GM12878 (cell line): ENCODE data around the gene ACTL8. TPM values are rescaled to one million over a fixed set of nuclear protein-coding genes. Genes with fewer than 3 reads are reported as not detected.

Experiments used
- ATAC-seq: fragments of 200-7000 bp; cut with Tn5 transposase; 3 replicates; pipeline ENCODE4 v1.9.1; 2020; ENCODE audit warnings: mild to moderate bottlenecking, moderate library complexity
- BruUV-seq: library from RNA; stranded (reverse); fragments of 400-500 nt; replicated peaks from 2 replicates; lab custom pipeline; 2021; lab: Mats Ljungman, UMichigan
- CTCF ChIA-PET: fragments of 300-600 bp; sonication (Branson Sonifier 250); formaldehyde crosslinking; extraction: SDS; loops from one replicate; lab custom pipeline; 2021; ENCODE audit warnings: inconsistent platforms; lab: Yijun Ruan, JAX
- POLR2A ChIA-PET: fragments of 350-600 bp; formaldehyde crosslinking; extraction: SDS; loops from one replicate; lab custom pipeline; 2021; ENCODE audit warnings: inconsistent platforms; lab: Charles Lee
- RAD21 ChIA-PET: fragments of 300-600 bp; sonication (Branson Sonifier 250); formaldehyde crosslinking; loops from one replicate; lab custom pipeline; 2023; ENCODE audit warnings: antibody characterized with exemption; ENCODE audit not compliant: unreplicated experiment; lab: Charles Lee
- SMC1A ChIA-PET: fragments of 300-600 bp; sonication (Branson Sonifier 250); formaldehyde crosslinking; loops from one replicate; lab custom pipeline; 2023; ENCODE audit not compliant: unreplicated experiment, uncharacterized antibody; lab: Charles Lee
- DNase-seq: peaks from one replicate; pipeline ENCODE4 v3.0.0-alpha.2; 2011; ENCODE audit warnings: low read depth, low spot score
- FAIRE-seq: peaks from 3 replicates; lab custom pipeline; 2011; peaks lifted over from hg19 to GRCh38; lab: Jason Lieb, UNC
- H2AFZ ChIP-seq: 2 replicates; pipeline ENCODE4 v1.6.0; 2011; ENCODE audit warnings: low read depth, low read length, control low read depth; ENCODE audit not compliant: control insufficient read depth
- H3K27ac ChIP-seq: 2 replicates; pipeline ENCODE4 v1.5.1; 2011; ENCODE audit warnings: control low read depth; ENCODE audit not compliant: control insufficient read depth, insufficient read depth
- H3K27me3 ChIP-seq, 2 experiments: replicated peaks in 1 of 2; 2 replicates each; pipeline versions ENCODE4 v1.6.0 to v1.6.1; 2011; ENCODE audit warnings: low read length in 1 of 2; ENCODE audit not compliant: control insufficient read depth in 2 of 2, insufficient read depth in 2 of 2
- H3K36me3 ChIP-seq, 2 experiments: 2 replicates each; pipeline ENCODE4 v1.5.1; 2011; ENCODE audit warnings: low read length in 1 of 2; ENCODE audit not compliant: control insufficient read depth in 2 of 2, insufficient read depth in 2 of 2
- H3K4me1 ChIP-seq: 2 replicates; pipeline ENCODE4 v1.6.1; 2011; ENCODE audit warnings: mild to moderate bottlenecking, low read length, moderate library complexity, mixed read lengths; ENCODE audit not compliant: control insufficient read depth, insufficient read depth
- H3K4me2 ChIP-seq: 2 replicates; pipeline ENCODE4 v1.6.0; 2011; ENCODE audit warnings: control low read depth; ENCODE audit not compliant: control insufficient read depth, insufficient read depth
- H3K4me3 ChIP-seq: fragments of 200-600 bp; sonication (generic); 2 replicates; pipeline ENCODE4 v1.5.1; 2016
- H3K79me2 ChIP-seq: 2 replicates; pipeline ENCODE4 v1.6.0; 2011; ENCODE audit warnings: low read length; ENCODE audit not compliant: control insufficient read depth, insufficient read depth
- H3K9ac ChIP-seq: 2 replicates; pipeline ENCODE4 v1.8.0; 2011; ENCODE audit warnings: low read length, control low read depth, mixed read lengths; ENCODE audit not compliant: control insufficient read depth, insufficient read depth
- H3K9me3 ChIP-seq: replicated peaks from 3 replicates; pipeline ENCODE4 v1.5.1; 2011; ENCODE audit warnings: mild to moderate bottlenecking, low read length; ENCODE audit not compliant: control insufficient read depth, insufficient read depth
- H4K20me1 ChIP-seq: 2 replicates; pipeline ENCODE4 v1.6.0; 2011; ENCODE audit not compliant: control insufficient read depth, insufficient read depth
- BCL3 ChIP-seq: IDR thresholded peaks from 2 replicates; pipeline ENCODE4 v1.6.1; 2011; ENCODE audit warnings: borderline replicate concordance, low read depth, mild to moderate bottlenecking, moderate library complexity, low read length; ENCODE audit not compliant: insufficient read depth, poor library complexity, severe bottlenecking
- BCLAF1 ChIP-seq: fragments of 450-650 bp; IDR thresholded peaks from 2 replicates; pipeline ENCODE4 v1.6.1; 2017; ENCODE audit warnings: antibody characterized with exemption, mild to moderate bottlenecking, moderate library complexity
- IKZF2 ChIP-seq, 2 experiments: fragments of 450-650 bp; IDR thresholded peaks; 2 replicates each; pipeline ENCODE4 v1.6.1; 2017; ENCODE audit warnings: mild to moderate bottlenecking in 2 of 2, moderate library complexity in 2 of 2
- JUND ChIP-seq: IDR thresholded peaks from 2 replicates; pipeline ENCODE4 v1.6.1; 2012; ENCODE audit warnings: low read depth, mild to moderate bottlenecking, low read length, improper control_type of control experiment, moderate library complexity
- SP1 ChIP-seq: IDR thresholded peaks from one replicate; pipeline ENCODE4 v1.6.1; 2011; ENCODE audit warnings: low read depth, low read length
- WGBS: methylation state at CpG from one replicate; pipeline ENCODE4 v1.1.6; 2016; ENCODE audit warnings: low lambda C conversion rate; ENCODE audit not compliant: insufficient replicate concordance, insufficient coverage; ENCODE audit errors: missing lambda C conversion rate; 5-methylcytosine and 5-hydroxymethylcytosine counted together
- in situ Hi-C: fragments of 300-500 bp; cut with MboI; formaldehyde crosslinking; loops from 9 replicates; pipeline ENCODE4 v1.14.3; 2018; ENCODE audit warnings: mixed read lengths
- intact Hi-C: fragments of 100-400 bp; cut with micrococcal nuclease; formaldehyde crosslinking; loops from one replicate; pipeline ENCODE4 v1.14.2; 2022; ENCODE audit not compliant: unreplicated experiment
- polyA plus RNA-seq, 11 experiments: library from polyadenylated mRNA; depleted of rRNA in 4 of 11; unstranded in 6 of 11; stranded (reverse) in 5 of 11; fragments of >200 nt; fragmentation: Nextera tagmentation in 4 of 11; fragmentation: Illumina TruSeq in 1 of 11; extraction: Ambion mirVana in 4 of 11; extraction: Trizol in 1 of 11; gene quantifications; 1 replicate in 1 of 11; 2 replicates in 10 of 11; pipeline versions ENCODE4 v1.2.1 to v1.2.3, GENCODE V29; 2011 to 2016; ENCODE audit warnings: inconsistent platforms in 2 of 11, missing spikeins in 2 of 11, low read depth in 1 of 11
- total RNA-seq, 4 experiments: library from RNA; depleted of rRNA in 3 of 4; stranded (reverse); fragments of >200 nt in 3 of 4; fragmentation: Illumina TruSeq in 1 of 4; extraction: Trizol in 1 of 4; gene quantifications; 2 replicates each; pipeline versions ENCODE4 v1.2.1 to v1.2.3, GENCODE V29; 2013 to 2021

Gene ACTL8
- total and polyA plus RNA-seq, 10 of the 15 experiments (the other 5 are each of a cell fraction or from before 2014, with no cell fraction given): 0.05 to 0.27 TPM; not detected in 8

DNA sequence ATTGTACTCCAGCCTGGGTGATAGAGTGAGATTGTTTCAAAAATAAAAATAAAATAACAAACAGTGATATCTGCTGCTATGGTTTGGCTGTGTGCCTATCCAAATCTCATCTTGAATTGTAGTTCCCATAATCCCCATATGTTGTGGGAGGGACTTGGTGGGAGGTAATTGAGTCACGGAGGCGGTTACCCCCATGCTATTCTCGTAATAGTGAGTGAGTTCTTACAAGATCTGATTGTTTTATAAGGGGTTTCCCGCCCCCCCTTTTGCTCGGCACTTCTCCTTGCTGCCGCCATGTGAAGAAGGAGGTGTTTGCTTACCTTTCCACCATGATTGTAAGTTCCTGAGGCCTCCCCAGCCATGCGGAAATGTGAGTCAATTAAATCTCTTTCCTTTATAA lies 47.8 kb downstream of the ACTL8 start:
- no peak overlapping the region for H3K27ac ChIP-seq

More for the DNA sequence above, 47.8 kb downstream of the ACTL8 start:
- H2AFZ ChIP-seq: no peak overlapping the region
- ChIA-PET SMC1A (no interaction called here), POLR2A (no interaction called here), CTCF (no interaction called here), RAD21 (no interaction called here)
- no peak for ATAC-seq
- no peak for DNase-seq
- H3K27me3 ChIP-seq: no peaks in the 10 kb centered on the region
- H4K20me1 ChIP-seq: no peaks in the 10 kb centered on the region
- H3K9ac ChIP-seq: no peak overlapping the region
- H3K4me2 ChIP-seq: no peak overlapping the region
- intact Hi-C loops: no loop called here
- H3K4me1 ChIP-seq: no peaks in the 10 kb centered on the region
- in situ Hi-C loops: no loop called here
- BruUV-seq: no TSS peak
- H3K4me3 ChIP-seq: no peak overlapping the region
- H3K9me3 ChIP-seq: no peaks in the 10 kb centered on the region; the same call in 2 of the 3 replicates
- 56% methylated on average over 7 of the region's 7 CpGs for WGBS
- no peaks in the 10 kb centered on the region for H3K36me3 ChIP-seq
- no peak for TF ChIP-seq SP1
- no peak for TF ChIP-seq BCLAF1
- TF ChIP-seq JUND: no peak
- TF ChIP-seq IKZF2 (IDR thresholded peaks at IDR 0.05): no peak
- no peak for TF ChIP-seq BCL3
- FAIRE-seq: no peak
- H3K79me2 ChIP-seq: no peaks in the 10 kb centered on the region
